GM21619 (cell line): ENCODE results near the gene COL3A1.
A peak's percentile ranks its signal among the peaks of the same experiment; 100 is the strongest.

Experiments
- ATAC-seq: cut with Tn5 transposase; IDR thresholded peaks from one replicate; pipeline ENCODE4 v1.9.1; 2021; ENCODE audit not compliant: unreplicated experiment

Gene COL3A1

GRCh38 chr2:189014449-189015138 is 40.4 kb downstream of the COL3A1 start:
- ATAC-seq: no peak

GRCh38 chr2:189015359-189015758 is 41.2 kb downstream of the COL3A1 start:
- no peak for ATAC-seq

- no peak for ATAC-seq
Measured at GRCh38 chr2:189016311-189016861, 42.2 kb downstream of the COL3A1 start.

- ATAC-seq: no peak
Measured at GRCh38 chr2:189018631-189019030, 44.5 kb downstream of the COL3A1 start.

- no peak for ATAC-seq
Measured at GRCh38 chr2:189020179-189020578, 46.0 kb downstream of the COL3A1 start.

- no peak for ATAC-seq
Measured at GRCh38 chr2:189022053-189022481, 47.9 kb downstream of the COL3A1 start.

- ATAC-seq: no peak
Measured at GRCh38 chr2:189022492-189022891, 48.3 kb downstream of the COL3A1 start.

GRCh38 chr2:189024901-189025618 is 50.9 kb downstream of the COL3A1 start:
- peak; percentile 79 for ATAC-seq

GRCh38 chr2:189037518-189037917 is 63.3 kb downstream of the COL3A1 start:
- no peak for ATAC-seq

- no peak for ATAC-seq
Measured at GRCh38 chr2:189045836-189046235, 71.7 kb downstream of the COL3A1 start.

GRCh38 chr2:189046320-189046719 is 72.1 kb downstream of the COL3A1 start:
- no peak for ATAC-seq

GRCh38 chr2:189047171-189047888 is 73.2 kb downstream of the COL3A1 start:
- ATAC-seq: no peak

GRCh38 chr2:189048189-189048588 is 74.0 kb downstream of the COL3A1 start:
- ATAC-seq: no peak

GRCh38 chr2:189049709-189050164 is 75.6 kb downstream of the COL3A1 start:
- no peak for ATAC-seq

GRCh38 chr2:189050165-189050712 is 76.1 kb downstream of the COL3A1 start:
- no peak for ATAC-seq

GRCh38 chr2:189056200-189057106 is 82.3 kb downstream of the COL3A1 start:
- no peak for ATAC-seq

- ATAC-seq: no peak
Measured at GRCh38 chr2:189057316-189057715, 83.1 kb downstream of the COL3A1 start.

- ATAC-seq: no peak
Measured at GRCh38 chr2:189060096-189060642, 86.0 kb downstream of the COL3A1 start.
